ENCODE measurements around the gene PITPNM1. TPM values are rescaled to one million over a fixed set of nuclear protein-coding genes. Genes with fewer than 3 reads are reported as not detected.

Gene PITPNM1
- total RNA-seq, 1 donor from 2014 or later: 11.5 TPM

- no peaks in the 10 kb centered on the region for H3K36me3 Mint-ChIP-seq (ENCODE audit: low read depth, unreplicated experiment)
- H3K9me3 Mint-ChIP-seq (ENCODE audit: unreplicated experiment): no peaks in the 10 kb centered on the region
- no peak overlapping the region for H3K27ac Mint-ChIP-seq (ENCODE audit: unreplicated experiment)
- no peak for DNase-seq (ENCODE audit: low spot score)
- no peaks in the 10 kb centered on the region for H3K4me1 Mint-ChIP-seq (ENCODE audit: unreplicated experiment)
- H3K4me3 Mint-ChIP-seq (ENCODE audit: unreplicated experiment): no peak overlapping the region
- H3K27me3 Mint-ChIP-seq (ENCODE audit: unreplicated experiment): no peaks in the 10 kb centered on the region
- no peak for TF ChIP-seq CTCF (IDR thresholded peaks at IDR 0.05; ENCODE audit: unreplicated experiment)
Measured at GRCh38 chr11:67495234-67496005, 9.7 kb downstream of the PITPNM1 start.

- Mint-ChIP-seq H3K4me1 (ENCODE audit: unreplicated experiment) (no peaks in the 10 kb centered on the region), H3K4me3 (ENCODE audit: unreplicated experiment) (no peak overlapping the region), H3K27ac (ENCODE audit: unreplicated experiment) (no peak overlapping the region), H3K9me3 (ENCODE audit: unreplicated experiment) (no peaks in the 10 kb centered on the region), H3K27me3 (ENCODE audit: unreplicated experiment) (peaks cover 2% of the 10 kb centered on the region), H3K36me3 (ENCODE audit: low read depth, unreplicated experiment) (peaks cover 3% of the 10 kb centered on the region)
- no peak for DNase-seq (ENCODE audit: low spot score)
- TF ChIP-seq CTCF (IDR thresholded peaks at IDR 0.05; ENCODE audit: unreplicated experiment): no peak
Measured at GRCh38 chr11:67494371-67495233, 10.6 kb downstream of the PITPNM1 start.

- no peak for DNase-seq (ENCODE audit: low spot score)
- TF ChIP-seq CTCF (IDR thresholded peaks at IDR 0.05; ENCODE audit: unreplicated experiment): no peak
- Mint-ChIP-seq H3K36me3 (ENCODE audit: low read depth, unreplicated experiment) (peaks cover 5% of the 10 kb centered on the region), H3K27me3 (ENCODE audit: unreplicated experiment) (peaks cover 2% of the 10 kb centered on the region), H3K9me3 (ENCODE audit: unreplicated experiment) (no peaks in the 10 kb centered on the region), H3K4me3 (ENCODE audit: unreplicated experiment) (no peak overlapping the region), H3K4me1 (ENCODE audit: unreplicated experiment) (no peaks in the 10 kb centered on the region), H3K27ac (ENCODE audit: unreplicated experiment) (no peak overlapping the region)
Measured at GRCh38 chr11:67493548-67494370, 11.4 kb downstream of the PITPNM1 start.

- Mint-ChIP-seq H3K4me1 (ENCODE audit: unreplicated experiment) (no peaks in the 10 kb centered on the region), H3K27ac (ENCODE audit: unreplicated experiment) (no peak overlapping the region)
Measured at GRCh38 chr11:67492801-67493547, 12.2 kb downstream of the PITPNM1 start.

More at GRCh38 chr11:67492801-67493547, 12.2 kb downstream of the PITPNM1 start:
- no peak overlapping the region for H3K4me3 Mint-ChIP-seq (ENCODE audit: unreplicated experiment)
- no peaks in the 10 kb centered on the region for H3K9me3 Mint-ChIP-seq (ENCODE audit: unreplicated experiment)
- peaks cover 2% of the 10 kb centered on the region for H3K27me3 Mint-ChIP-seq (ENCODE audit: unreplicated experiment)
- DNase-seq (ENCODE audit: low spot score): no peak
- no peak for TF ChIP-seq CTCF (IDR thresholded peaks at IDR 0.05; ENCODE audit: unreplicated experiment)
- peaks cover 7% of the 10 kb centered on the region for H3K36me3 Mint-ChIP-seq (ENCODE audit: low read depth, unreplicated experiment)
